C1 segment of cervical spinal cord (tissue), 14 donors: ENCODE measurements around the gene IL3RA.
"Not testable (repeated sequence)": the region's sequence is repeated elsewhere in the genome, so short reads cannot be mapped to it uniquely, and the experiment has no call there.

ENCODE experiments used
- DNase-seq, 14 donors: peaks; one replicate each; lab custom pipeline; 2025; lab: John Stamatoyannopoulos, UW

The IL3RA gene

GRCh38 chrX:1423215-1423614 lies 86.6 kb downstream of the IL3RA start:
- DNase-seq: no peak

- no peak for DNase-seq
These were observed 87.7 kb downstream of the IL3RA start for GRCh38 chrX:1424147-1424851.

- no peak for DNase-seq
These were observed 88.8 kb downstream of the IL3RA start for GRCh38 chrX:1425381-1425780.

- not testable (repeated sequence) for DNase-seq
These were observed 89.7 kb downstream of the IL3RA start for GRCh38 chrX:1426321-1426720.

GRCh38 chrX:1427756-1428155 lies 91.2 kb downstream of the IL3RA start:
- no peak for DNase-seq

GRCh38 chrX:1430451-1430850 lies 93.9 kb downstream of the IL3RA start:
- no peak for DNase-seq
